Stomach (tissue), 4 donors: Measurements from ENCODE around the gene TKFC.

ENCODE experiments used
- POLR2A ChIP-seq, 4 donors: fragments of 450-650 bp; IDR thresholded peaks; one replicate each; pipeline ENCODE4 v1.6.1; 2016; ENCODE audit warnings: antibody characterized with exemption in 4 of 4, control low read depth in 2 of 4, mild to moderate bottlenecking in 1 of 4, moderate library complexity in 1 of 4
- POLR2AphosphoS5 ChIP-seq, 3 donors: sonication (generic); formaldehyde crosslinking; IDR thresholded peaks; one replicate each; pipeline ENCODE4 v1.6.1; 2016; ENCODE audit warnings: antibody characterized with exemption in 3 of 3
- TF ChIP-seq, protein P1 (sequence below), 7 experiments: fragments of 450-650 bp in 4 of 7; fragments of 200-600 bp in 3 of 7; sonication (generic) in 3 of 7; IDR thresholded peaks; one replicate each; pipeline ENCODE4 v1.5.1; 2016 to 2019; ENCODE audit warnings: antibody characterized with exemption in 7 of 7, control low read depth in 2 of 7, mild to moderate bottlenecking in 1 of 7

DNA sequence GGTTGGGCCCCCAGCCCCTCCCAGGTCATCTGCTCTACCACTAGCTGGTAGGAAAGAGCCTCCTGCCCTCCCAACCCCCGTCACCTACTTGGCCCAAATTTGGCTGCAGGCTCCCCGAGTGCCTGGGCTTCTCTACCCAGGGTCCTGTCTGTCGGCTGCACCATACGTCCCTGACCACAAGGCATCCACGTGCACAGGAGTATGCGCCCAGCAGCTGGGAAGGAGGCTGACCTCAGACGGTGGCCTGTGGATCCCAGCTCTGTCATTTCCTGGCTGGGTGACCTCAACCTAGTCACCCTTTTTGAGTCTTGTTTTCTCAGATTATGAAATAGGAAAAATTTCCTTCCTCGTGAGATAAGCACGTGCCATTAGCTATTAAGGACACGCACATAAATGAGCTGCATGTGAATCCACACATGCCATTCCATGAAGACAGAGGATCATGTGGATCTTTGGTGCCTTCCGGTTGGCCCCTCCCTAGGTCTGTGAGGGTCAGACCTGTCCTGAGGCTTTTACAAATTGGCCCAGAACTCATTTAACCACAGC lies 15.0 kb downstream of the TKFC start:
- no peak for TF ChIP-seq POLR2A (IDR thresholded peaks at IDR 0.05)
- TF ChIP-seq POLR2AphosphoS5 (IDR thresholded peaks at IDR 0.05): peak in 1 of 3 donors; percentile 14
- TF ChIP-seq, protein P1, sequence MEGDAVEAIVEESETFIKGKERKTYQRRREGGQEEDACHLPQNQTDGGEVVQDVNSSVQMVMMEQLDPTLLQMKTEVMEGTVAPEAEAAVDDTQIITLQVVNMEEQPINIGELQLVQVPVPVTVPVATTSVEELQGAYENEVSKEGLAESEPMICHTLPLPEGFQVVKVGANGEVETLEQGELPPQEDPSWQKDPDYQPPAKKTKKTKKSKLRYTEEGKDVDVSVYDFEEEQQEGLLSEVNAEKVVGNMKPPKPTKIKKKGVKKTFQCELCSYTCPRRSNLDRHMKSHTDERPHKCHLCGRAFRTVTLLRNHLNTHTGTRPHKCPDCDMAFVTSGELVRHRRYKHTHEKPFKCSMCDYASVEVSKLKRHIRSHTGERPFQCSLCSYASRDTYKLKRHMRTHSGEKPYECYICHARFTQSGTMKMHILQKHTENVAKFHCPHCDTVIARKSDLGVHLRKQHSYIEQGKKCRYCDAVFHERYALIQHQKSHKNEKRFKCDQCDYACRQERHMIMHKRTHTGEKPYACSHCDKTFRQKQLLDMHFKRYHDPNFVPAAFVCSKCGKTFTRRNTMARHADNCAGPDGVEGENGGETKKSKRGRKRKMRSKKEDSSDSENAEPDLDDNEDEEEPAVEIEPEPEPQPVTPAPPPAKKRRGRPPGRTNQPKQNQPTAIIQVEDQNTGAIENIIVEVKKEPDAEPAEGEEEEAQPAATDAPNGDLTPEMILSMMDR (IDR thresholded peaks at IDR 0.05): no peak
